Measurements from ENCODE around the gene NAP1L5.

The NAP1L5 gene

GRCh38 chr4:88660446-88661294, 37.0 kb downstream of the NAP1L5 start:
- POLR2A ChIA-PET, result no interaction called here
- TF ChIP-seq SUZ12 (IDR thresholded peaks at IDR 0.05), result no peak
- TF ChIP-seq ARNT (IDR thresholded peaks at IDR 0.05), result no peak
- no peak for TF ChIP-seq CTBP1 (IDR thresholded peaks at IDR 0.05; ENCODE audit: borderline replicate concordance)
- no peak for TF ChIP-seq LEF1 (IDR thresholded peaks at IDR 0.05; ENCODE audit: borderline replicate concordance)
- no peak for TF ChIP-seq FOXK2 (IDR thresholded peaks at IDR 0.05)
- TF ChIP-seq ZNF384 (IDR thresholded peaks at IDR 0.05), result no peak
- TF ChIP-seq NFRKB (IDR thresholded peaks at IDR 0.05), result no peak
- no peak for TF ChIP-seq ELF4 (IDR thresholded peaks at IDR 0.05)
- TF ChIP-seq FOXA1 (IDR thresholded peaks at IDR 0.05), result no peak
- no peak for DNase-seq (ENCODE audit: extremely low spot score)
- CTCF ChIA-PET, result interaction anchor here (1.0 kb wide), 1 partner anchor 121 kb away, joined by 4 read pairs; no protein-coding TSS in a partner anchor

GRCh38 chr4:88659890-88660208, 37.8 kb downstream of the NAP1L5 start:
- no peak for TF ChIP-seq PKNOX1 (IDR thresholded peaks at IDR 0.05)
- TF ChIP-seq SUZ12 (IDR thresholded peaks at IDR 0.05), result no peak
- TF ChIP-seq BHLHE40 (IDR thresholded peaks at IDR 0.05; ENCODE audit: borderline replicate concordance), result no peak
- no peak for TF ChIP-seq HDGF (IDR thresholded peaks at IDR 0.05; ENCODE audit: borderline replicate concordance)
- CTCF ChIA-PET, result interaction anchor here (0.5 to 1.1 kb wide), 6 partner anchors 10 to 1304 kb away, joined by 3 to 11 read pairs (median 4); no protein-coding TSS in a partner anchor
- POLR2A ChIA-PET, result interaction anchor here (1.1 kb wide), 1 partner anchor 136 kb away, joined by 4 read pairs; the partner anchor contains the start of gene PYURF
- no peak for DNase-seq (ENCODE audit: extremely low spot score)

GRCh38 chr4:88659055-88659889, 38.4 kb downstream of the NAP1L5 start:
- POLR2A ChIA-PET, result interaction anchor here (1.1 kb wide), 1 partner anchor 136 kb away, joined by 4 read pairs; the partner anchor contains the start of gene PYURF
- TF ChIP-seq BHLHE40 (IDR thresholded peaks at IDR 0.05; ENCODE audit: borderline replicate concordance) (no peak), FOXA1 (IDR thresholded peaks at IDR 0.05) (no peak), TARDBP (IDR thresholded peaks at IDR 0.05) (no peak), CTBP1 (IDR thresholded peaks at IDR 0.05; ENCODE audit: borderline replicate concordance) (no peak), FOXM1 (IDR thresholded peaks at IDR 0.05; ENCODE audit: borderline replicate concordance) (no peak), NFRKB (IDR thresholded peaks at IDR 0.05) (no peak), ELF4 (IDR thresholded peaks at IDR 0.05) (no peak), ARNT (IDR thresholded peaks at IDR 0.05) (no peak), SP1 (IDR thresholded peaks at IDR 0.05) (no peak)

GRCh38 chr4:88655226-88655625, 42.4 kb downstream of the NAP1L5 start:
- no peak for DNase-seq (ENCODE audit: extremely low spot score)
- TF ChIP-seq ELF4 (IDR thresholded peaks at IDR 0.05) (no peak), L3MBTL2 (conservative IDR thresholded peaks at IDR 0.05) (no peak), NFRKB (IDR thresholded peaks at IDR 0.05) (no peak), PKNOX1 (IDR thresholded peaks at IDR 0.05) (no peak)
- POLR2A ChIA-PET, result no interaction called here
- CTCF ChIA-PET, result no interaction called here

More at GRCh38 chr4:88659055-88659889, 38.4 kb downstream of the NAP1L5 start:
- CTCF ChIA-PET, result interaction anchor here (0.5 to 1.2 kb wide), 11 partner anchors 9 to 1977 kb away, joined by 3 to 11 read pairs (median 4); no protein-coding TSS in a partner anchor
- DNase-seq (ENCODE audit: extremely low spot score), result peak; percentile 69

- DNase-seq (ENCODE audit: extremely low spot score), result no peak
- TF ChIP-seq SUZ12 (IDR thresholded peaks at IDR 0.05) (no peak), CTBP1 (IDR thresholded peaks at IDR 0.05; ENCODE audit: borderline replicate concordance) (no peak), LEF1 (IDR thresholded peaks at IDR 0.05; ENCODE audit: borderline replicate concordance) (no peak), NFRKB (IDR thresholded peaks at IDR 0.05) (no peak), PKNOX1 (IDR thresholded peaks at IDR 0.05) (no peak), ELF4 (IDR thresholded peaks at IDR 0.05) (no peak)
- POLR2A ChIA-PET, result no interaction called here
- CTCF ChIA-PET, result no interaction called here
Observed at GRCh38 chr4:88653371-88653946, 44.2 kb downstream of the NAP1L5 start.

- TF ChIP-seq FOXK2 (IDR thresholded peaks at IDR 0.05) (no peak), ELF4 (IDR thresholded peaks at IDR 0.05) (no peak), TARDBP (IDR thresholded peaks at IDR 0.05) (no peak), LEF1 (IDR thresholded peaks at IDR 0.05; ENCODE audit: borderline replicate concordance) (no peak), L3MBTL2 (conservative IDR thresholded peaks at IDR 0.05) (no peak), HDGF (IDR thresholded peaks at IDR 0.05; ENCODE audit: borderline replicate concordance) (no peak), CTBP1 (IDR thresholded peaks at IDR 0.05; ENCODE audit: borderline replicate concordance) (no peak), NFRKB (IDR thresholded peaks at IDR 0.05) (no peak), PKNOX1 (IDR thresholded peaks at IDR 0.05) (no peak), FOXA1 (IDR thresholded peaks at IDR 0.05) (no peak), ZNF384 (IDR thresholded peaks at IDR 0.05) (no peak), SP1 (IDR thresholded peaks at IDR 0.05) (no peak), ARNT (IDR thresholded peaks at IDR 0.05) (no peak), SUZ12 (IDR thresholded peaks at IDR 0.05) (no peak)
- ChIA-PET CTCF (interaction anchor here (1.1 kb wide), 1 partner anchor 10 kb away, joined by 3 read pairs; no protein-coding TSS in a partner anchor), POLR2A (no interaction called here)
- DNase-seq (ENCODE audit: extremely low spot score), result no peak
Observed at GRCh38 chr4:88649716-88650115, 47.9 kb downstream of the NAP1L5 start.

All from HEK293T (cell line).